ENCODE data around the gene CCDC90B. TPM values are rescaled to one million over a fixed set of nuclear protein-coding genes. Genes with fewer than 3 reads are reported as not detected.

Gene CCDC90B
- total RNA-seq: 10 to 100 TPM; 20.9 to 24.0 TPM

GRCh38 chr11:83285771-83286528 lies at the start of gene CCDC90B:
CCDC90B (minus strand) TSS chr11:83286367; CDS start chr11:83285972, 395 bp downstream.
- peak within 1 kb of the TSS; percentile 71 to 85 for H3K4me3 ChIP-seq
- peak in 1 of 2 donors; percentile 37 for TF ChIP-seq CTCF (IDR thresholded peaks at IDR 0.05)
- peak within 1 kb of the TSS; percentile 97 to 98 for H3K27ac ChIP-seq
- DNase-seq (ENCODE audit: low spot score): peak; percentile 97
- no peaks in the 10 kb centered on the region for H3K36me3 ChIP-seq
- H3K27me3 ChIP-seq: no peaks in the 10 kb centered on the region
- no peaks in the 10 kb centered on the region for H3K9me3 ChIP-seq
- peaks cover 0 to 37% of the 10 kb centered on the region in 2 donors for H3K4me1 ChIP-seq

GRCh38 chr11:83335446-83336070 lies 49.4 kb upstream of the CCDC90B start:
- DNase-seq (ENCODE audit: low spot score): no peak
- Histone ChIP-seq H3K27ac (no peak overlapping the region), H3K4me3 (no peak overlapping the region), H3K4me1 (no peaks in the 10 kb centered on the region), H3K27me3 (no peaks in the 10 kb centered on the region), H3K36me3 (no peaks in the 10 kb centered on the region), H3K9me3 (no peaks in the 10 kb centered on the region)
- no peak for TF ChIP-seq CTCF (IDR thresholded peaks at IDR 0.05)

GRCh38 chr11:83330303-83330702 lies 44.1 kb upstream of the CCDC90B start:
- H3K4me3 ChIP-seq: no peak overlapping the region
- no peaks in the 10 kb centered on the region for H3K9me3 ChIP-seq
- no peak for TF ChIP-seq CTCF (IDR thresholded peaks at IDR 0.05)
- no peaks in the 10 kb centered on the region for H3K4me1 ChIP-seq
- H3K36me3 ChIP-seq: no peaks in the 10 kb centered on the region
- no peak overlapping the region for H3K27ac ChIP-seq
- H3K27me3 ChIP-seq: no peaks in the 10 kb centered on the region
- no peak for DNase-seq (ENCODE audit: low spot score)

- TF ChIP-seq CTCF (IDR thresholded peaks at IDR 0.05): no peak
- H3K36me3 ChIP-seq: no peaks in the 10 kb centered on the region
- no peak overlapping the region for H3K27ac ChIP-seq
- no peaks in the 10 kb centered on the region for H3K27me3 ChIP-seq
- no peak overlapping the region for H3K4me3 ChIP-seq
- H3K4me1 ChIP-seq: no peaks in the 10 kb centered on the region
- no peaks in the 10 kb centered on the region for H3K9me3 ChIP-seq
- no peak for DNase-seq (ENCODE audit: low spot score)
These were observed 40.2 kb upstream of the CCDC90B start for GRCh38 chr11:83326326-83326725.

GRCh38 chr11:83319346-83319745 lies 33.2 kb upstream of the CCDC90B start:
- TF ChIP-seq CTCF (IDR thresholded peaks at IDR 0.05): no peak

More at GRCh38 chr11:83319346-83319745, 33.2 kb upstream of the CCDC90B start:
- H3K36me3 ChIP-seq: no peaks in the 10 kb centered on the region
- no peak for DNase-seq (ENCODE audit: low spot score)
- no peaks in the 10 kb centered on the region for H3K27me3 ChIP-seq
- H3K9me3 ChIP-seq: no peaks in the 10 kb centered on the region
- H3K4me3 ChIP-seq: no peak overlapping the region
- no peaks in the 10 kb centered on the region for H3K4me1 ChIP-seq
- H3K27ac ChIP-seq: no peak overlapping the region

Data from right atrium auricular region (tissue), 2 donors.